ENCODE measurements around the gene LCA5.

DNA sequence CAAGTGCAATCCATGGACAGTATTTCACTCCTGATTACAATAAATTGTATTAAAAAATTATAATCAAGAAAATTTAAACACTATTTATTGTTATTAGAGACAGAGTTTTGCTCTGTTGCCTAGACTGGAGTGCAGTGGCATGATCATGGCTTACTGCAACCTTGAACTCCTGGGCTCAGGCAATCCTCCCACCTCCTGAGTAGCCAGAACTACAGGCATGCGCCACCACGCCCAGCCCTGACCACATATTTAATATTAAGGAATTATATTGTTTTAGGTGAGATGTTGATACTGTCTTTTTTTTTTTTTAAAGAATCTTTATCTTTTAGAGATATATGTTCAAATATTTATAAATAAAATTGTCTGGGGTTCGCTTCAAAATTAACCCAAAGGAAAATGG, 14.6 kb downstream of the LCA5 start:
- TF ChIP-seq, protein P1, sequence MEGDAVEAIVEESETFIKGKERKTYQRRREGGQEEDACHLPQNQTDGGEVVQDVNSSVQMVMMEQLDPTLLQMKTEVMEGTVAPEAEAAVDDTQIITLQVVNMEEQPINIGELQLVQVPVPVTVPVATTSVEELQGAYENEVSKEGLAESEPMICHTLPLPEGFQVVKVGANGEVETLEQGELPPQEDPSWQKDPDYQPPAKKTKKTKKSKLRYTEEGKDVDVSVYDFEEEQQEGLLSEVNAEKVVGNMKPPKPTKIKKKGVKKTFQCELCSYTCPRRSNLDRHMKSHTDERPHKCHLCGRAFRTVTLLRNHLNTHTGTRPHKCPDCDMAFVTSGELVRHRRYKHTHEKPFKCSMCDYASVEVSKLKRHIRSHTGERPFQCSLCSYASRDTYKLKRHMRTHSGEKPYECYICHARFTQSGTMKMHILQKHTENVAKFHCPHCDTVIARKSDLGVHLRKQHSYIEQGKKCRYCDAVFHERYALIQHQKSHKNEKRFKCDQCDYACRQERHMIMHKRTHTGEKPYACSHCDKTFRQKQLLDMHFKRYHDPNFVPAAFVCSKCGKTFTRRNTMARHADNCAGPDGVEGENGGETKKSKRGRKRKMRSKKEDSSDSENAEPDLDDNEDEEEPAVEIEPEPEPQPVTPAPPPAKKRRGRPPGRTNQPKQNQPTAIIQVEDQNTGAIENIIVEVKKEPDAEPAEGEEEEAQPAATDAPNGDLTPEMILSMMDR (IDR thresholded peaks at IDR 0.05 in 2 of 3, conservative IDR thresholded peaks at IDR 0.05 in 1 of 3; ENCODE audit: borderline replicate concordance in 1 of 3, insufficient read depth in 1 of 3, low read depth in 2 of 3, low read length in 2 of 3) = no peak
- no peak for TF ChIP-seq EZH2 (IDR thresholded peaks at IDR 0.05)
- no peak for TF ChIP-seq FOSL1 (IDR thresholded peaks at IDR 0.05; ENCODE audit: low read depth)
- no peak for TF ChIP-seq POLR2A (IDR thresholded peaks at IDR 0.05; ENCODE audit: borderline replicate concordance, extremely low read depth, insufficient read depth, insufficient read length)
- TF ChIP-seq, protein P2, sequence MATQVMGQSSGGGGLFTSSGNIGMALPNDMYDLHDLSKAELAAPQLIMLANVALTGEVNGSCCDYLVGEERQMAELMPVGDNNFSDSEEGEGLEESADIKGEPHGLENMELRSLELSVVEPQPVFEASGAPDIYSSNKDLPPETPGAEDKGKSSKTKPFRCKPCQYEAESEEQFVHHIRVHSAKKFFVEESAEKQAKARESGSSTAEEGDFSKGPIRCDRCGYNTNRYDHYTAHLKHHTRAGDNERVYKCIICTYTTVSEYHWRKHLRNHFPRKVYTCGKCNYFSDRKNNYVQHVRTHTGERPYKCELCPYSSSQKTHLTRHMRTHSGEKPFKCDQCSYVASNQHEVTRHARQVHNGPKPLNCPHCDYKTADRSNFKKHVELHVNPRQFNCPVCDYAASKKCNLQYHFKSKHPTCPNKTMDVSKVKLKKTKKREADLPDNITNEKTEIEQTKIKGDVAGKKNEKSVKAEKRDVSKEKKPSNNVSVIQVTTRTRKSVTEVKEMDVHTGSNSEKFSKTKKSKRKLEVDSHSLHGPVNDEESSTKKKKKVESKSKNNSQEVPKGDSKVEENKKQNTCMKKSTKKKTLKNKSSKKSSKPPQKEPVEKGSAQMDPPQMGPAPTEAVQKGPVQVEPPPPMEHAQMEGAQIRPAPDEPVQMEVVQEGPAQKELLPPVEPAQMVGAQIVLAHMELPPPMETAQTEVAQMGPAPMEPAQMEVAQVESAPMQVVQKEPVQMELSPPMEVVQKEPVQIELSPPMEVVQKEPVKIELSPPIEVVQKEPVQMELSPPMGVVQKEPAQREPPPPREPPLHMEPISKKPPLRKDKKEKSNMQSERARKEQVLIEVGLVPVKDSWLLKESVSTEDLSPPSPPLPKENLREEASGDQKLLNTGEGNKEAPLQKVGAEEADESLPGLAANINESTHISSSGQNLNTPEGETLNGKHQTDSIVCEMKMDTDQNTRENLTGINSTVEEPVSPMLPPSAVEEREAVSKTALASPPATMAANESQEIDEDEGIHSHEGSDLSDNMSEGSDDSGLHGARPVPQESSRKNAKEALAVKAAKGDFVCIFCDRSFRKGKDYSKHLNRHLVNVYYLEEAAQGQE (IDR thresholded peaks at IDR 0.05; ENCODE audit: low read depth) = no peak
- TF ChIP-seq JUND (IDR thresholded peaks at IDR 0.05) = no peak
- TF ChIP-seq SIN3A (IDR thresholded peaks at IDR 0.05; ENCODE audit: low read depth) = no peak
- no peak for TF ChIP-seq CEBPB (IDR thresholded peaks at IDR 0.05; ENCODE audit: low read depth)
- no peak for TF ChIP-seq YY1 (IDR thresholded peaks at IDR 0.05; ENCODE audit: extremely low read depth, insufficient replicate concordance, low read depth, low read length)
